AG04450 (cell line): ENCODE results near the gene SLC6A14. TPM values are rescaled to one million over a fixed set of nuclear protein-coding genes. Genes with fewer than 3 reads are reported as not detected.

Experiments
- CTCF ChIA-PET: fragments of 300-600, 350-600 bp; formaldehyde crosslinking; extraction: SDS; loops from one replicate; lab custom pipeline; 2022; ENCODE audit warnings: antibody characterized with exemption, inconsistent platforms; lab: Charles Lee
- POLR2A ChIA-PET: fragments of 350-600 bp; formaldehyde crosslinking; extraction: SDS; loops from one replicate; lab custom pipeline; 2021; ENCODE audit warnings: antibody characterized with exemption, inconsistent platforms; lab: Yijun Ruan, JAX
- DNase-seq: peaks from one replicate; pipeline ENCODE4 v3.0.0-alpha.2; 2011; ENCODE audit warnings: low read depth, low spot score
- H3K27ac ChIP-seq: one replicate; pipeline ENCODE4 v1.5.1; 2012; ENCODE audit warnings: low read depth, low read length, control low read depth
- H3K27me3 ChIP-seq: one replicate; pipeline ENCODE4 v1.6.0; 2012; ENCODE audit warnings: low read length; ENCODE audit not compliant: control insufficient read depth, insufficient read depth
- H3K4me3 ChIP-seq: 2 replicates; pipeline ENCODE4 v1.5.1; 2011; ENCODE audit warnings: mild to moderate bottlenecking, low read depth, low read length, control low read depth
- H3K9me3 ChIP-seq: 2 replicates; pipeline ENCODE4 v1.5.1; 2012; ENCODE audit warnings: low read length; ENCODE audit not compliant: control insufficient read depth, insufficient read depth
- polyA plus RNA-seq: library from polyadenylated mRNA; depleted of rRNA; stranded (reverse); fragments of >200 nt; gene quantifications from 2 replicates; pipeline ENCODE4 v1.2.3, GENCODE V29; 2011; rRNA removed
- small RNA-seq: library from RNA; depleted of rRNA; stranded (forward); fragments of <200 nt; gene quantifications from one replicate; pipeline ENCODE3, GENCODE V24; 2012; ENCODE audit warnings: low read depth; ENCODE audit not compliant: insufficient read length
- TF ChIP-seq, protein P1 (sequence below): IDR thresholded peaks from 2 replicates; pipeline ENCODE4 v1.5.1; 2011; ENCODE audit warnings: low read depth, low read length, control low read depth, inconsistent platforms

The SLC6A14 gene
- polyA plus RNA-seq, 1 experiment = not detected

DNA sequence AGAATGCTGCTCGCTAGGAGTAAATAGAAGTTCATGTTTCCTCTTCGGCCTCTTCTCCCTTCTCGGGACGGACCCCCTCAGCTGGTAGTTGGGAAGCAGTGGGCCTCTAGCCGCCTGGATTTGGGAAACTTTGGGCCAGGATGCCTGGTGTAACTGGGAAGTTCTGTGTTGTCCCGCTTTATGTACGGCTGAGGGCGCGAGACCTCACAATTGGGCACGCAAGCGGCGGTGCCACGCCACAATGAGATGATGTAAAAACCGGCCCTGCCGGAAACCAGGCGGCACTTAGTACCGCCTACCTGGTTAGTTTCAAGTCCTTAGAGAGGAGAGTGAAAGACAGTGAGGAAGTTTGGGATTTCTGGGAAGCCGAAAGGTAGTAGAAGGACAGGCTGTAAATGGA lies 26.4 kb downstream of the SLC6A14 start, which contains the start of gene CT83:
CT83 (minus strand) TSS at position 155 of the 400 bp plus-strand sequence; CDS start at position 35, 120 bp downstream.
- POLR2A ChIA-PET = no interaction called here
- peaks cover 3% of the 10 kb centered on the region; the same call in 1 of the 2 replicates for H3K9me3 ChIP-seq
- no peak within 1 kb of the TSS for H3K4me3 ChIP-seq
- H3K27me3 ChIP-seq = no peaks in the 10 kb centered on the region
- DNase-seq = no peak
- no peak within 1 kb of the TSS for H3K27ac ChIP-seq
- TF ChIP-seq, protein P1, sequence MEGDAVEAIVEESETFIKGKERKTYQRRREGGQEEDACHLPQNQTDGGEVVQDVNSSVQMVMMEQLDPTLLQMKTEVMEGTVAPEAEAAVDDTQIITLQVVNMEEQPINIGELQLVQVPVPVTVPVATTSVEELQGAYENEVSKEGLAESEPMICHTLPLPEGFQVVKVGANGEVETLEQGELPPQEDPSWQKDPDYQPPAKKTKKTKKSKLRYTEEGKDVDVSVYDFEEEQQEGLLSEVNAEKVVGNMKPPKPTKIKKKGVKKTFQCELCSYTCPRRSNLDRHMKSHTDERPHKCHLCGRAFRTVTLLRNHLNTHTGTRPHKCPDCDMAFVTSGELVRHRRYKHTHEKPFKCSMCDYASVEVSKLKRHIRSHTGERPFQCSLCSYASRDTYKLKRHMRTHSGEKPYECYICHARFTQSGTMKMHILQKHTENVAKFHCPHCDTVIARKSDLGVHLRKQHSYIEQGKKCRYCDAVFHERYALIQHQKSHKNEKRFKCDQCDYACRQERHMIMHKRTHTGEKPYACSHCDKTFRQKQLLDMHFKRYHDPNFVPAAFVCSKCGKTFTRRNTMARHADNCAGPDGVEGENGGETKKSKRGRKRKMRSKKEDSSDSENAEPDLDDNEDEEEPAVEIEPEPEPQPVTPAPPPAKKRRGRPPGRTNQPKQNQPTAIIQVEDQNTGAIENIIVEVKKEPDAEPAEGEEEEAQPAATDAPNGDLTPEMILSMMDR = no peak
- CTCF ChIA-PET = no interaction called here

DNA sequence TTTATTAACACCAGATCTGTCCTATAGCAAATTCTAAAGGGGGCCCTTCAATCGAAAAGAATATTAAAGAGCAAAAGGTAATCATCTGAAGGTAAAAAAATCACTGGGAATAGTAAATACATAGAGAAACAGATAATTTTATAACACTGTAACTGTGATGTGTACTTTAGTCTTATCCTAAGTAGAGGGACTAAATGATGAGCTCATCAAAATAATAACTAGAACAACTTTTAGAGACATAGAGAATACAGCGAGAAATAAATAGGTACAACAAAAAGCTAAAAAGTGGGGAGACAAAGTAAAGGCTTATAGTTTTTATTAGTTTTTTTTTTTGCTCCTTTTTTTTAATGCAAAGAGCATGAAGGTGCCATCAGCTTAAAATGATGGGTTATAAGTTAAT lies 43.7 kb downstream of the SLC6A14 start:
- H3K9me3 ChIP-seq = no peaks in the 10 kb centered on the region
- H3K4me3 ChIP-seq = no peak overlapping the region
- H3K27me3 ChIP-seq = no peaks in the 10 kb centered on the region
- POLR2A ChIA-PET = no interaction called here
- TF ChIP-seq, protein P1 = no peak
- H3K27ac ChIP-seq = no peak overlapping the region
- CTCF ChIA-PET = no interaction called here
- no peak for DNase-seq

DNA sequence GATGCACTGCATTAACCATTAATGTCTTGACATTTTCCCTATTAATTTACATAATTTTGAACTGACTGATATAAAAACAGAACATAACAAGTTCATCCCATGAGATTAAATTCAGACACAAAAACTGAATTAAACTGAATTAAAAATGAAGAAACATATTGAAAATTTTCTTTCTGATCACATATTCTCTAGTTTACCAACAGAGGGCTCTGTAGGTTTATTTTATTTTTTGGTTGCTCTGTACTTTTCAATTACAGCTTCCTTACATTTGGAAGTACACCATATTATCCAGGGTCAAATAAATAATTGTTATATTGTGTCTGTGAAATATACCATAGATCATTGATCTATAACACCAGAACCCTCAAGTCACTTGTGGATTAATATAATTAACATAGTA lies 53.7 kb downstream of the SLC6A14 start:
- no peaks in the 10 kb centered on the region for H3K27me3 ChIP-seq
- no peak overlapping the region for H3K27ac ChIP-seq
- CTCF ChIA-PET = interaction anchor here (0.6 to 1.7 kb wide), 2 partner anchors 1765 to 1818 kb away, joined by 4 to 5 read pairs; no protein-coding TSS in a partner anchor
- H3K4me3 ChIP-seq = no peak overlapping the region
- POLR2A ChIA-PET = no interaction called here
- no peaks in the 10 kb centered on the region for H3K9me3 ChIP-seq
- TF ChIP-seq, protein P1 = no peak
- no peak for DNase-seq

DNA sequence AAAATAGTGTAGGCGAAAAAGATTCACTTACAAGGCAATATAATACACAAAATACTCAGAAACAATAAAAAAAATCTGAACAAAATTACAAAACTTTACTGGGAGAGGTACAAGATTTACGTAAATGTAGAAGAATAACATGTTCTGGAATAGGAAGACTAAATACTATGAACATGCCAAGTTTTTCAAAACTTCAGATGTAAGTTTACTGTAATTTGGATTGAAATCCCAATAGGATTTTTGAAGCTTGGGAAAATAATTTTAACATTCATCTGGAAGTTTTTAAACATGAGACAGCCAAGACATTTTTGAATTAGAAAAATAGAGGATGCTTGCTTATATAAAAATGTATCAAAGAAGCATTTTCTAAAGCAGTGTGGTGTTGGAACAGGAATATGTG lies 56.9 kb downstream of the SLC6A14 start:
- no peak overlapping the region for H3K27ac ChIP-seq
- TF ChIP-seq, protein P1 = no peak
- ChIA-PET CTCF (no interaction called here), POLR2A (no interaction called here)
- H3K27me3 ChIP-seq = no peaks in the 10 kb centered on the region
- no peak for DNase-seq
- no peak overlapping the region for H3K4me3 ChIP-seq
- H3K9me3 ChIP-seq = no peaks in the 10 kb centered on the region; the same call in 1 of the 2 replicates

DNA sequence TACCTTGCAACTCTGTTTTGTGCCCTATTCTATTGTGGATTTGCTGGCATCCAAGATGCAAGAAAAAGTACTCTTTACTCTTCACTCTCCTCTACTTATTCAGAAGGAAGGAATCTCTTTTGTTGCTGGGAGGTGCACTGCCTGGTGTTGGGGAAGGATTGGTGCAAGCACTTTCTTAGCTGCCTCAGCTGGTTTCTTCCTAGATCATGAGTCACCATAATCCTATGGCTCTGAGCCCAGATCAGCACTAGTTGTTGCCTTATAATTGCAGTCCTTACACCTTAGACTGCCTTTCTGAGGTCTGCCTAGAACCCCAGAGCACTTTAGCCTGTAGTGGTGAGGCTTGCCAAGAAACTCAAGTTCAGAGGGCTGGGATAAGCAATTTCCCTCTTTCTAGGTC lies 63.4 kb downstream of the SLC6A14 start:
- TF ChIP-seq, protein P1 = no peak
- Histone ChIP-seq H3K27me3 (no peaks in the 10 kb centered on the region), H3K27ac (no peak overlapping the region), H3K4me3 (no peak overlapping the region), H3K9me3 (no peaks in the 10 kb centered on the region; the same call in none of the 2 replicates)
- ChIA-PET POLR2A (no interaction called here), CTCF (no interaction called here)
- DNase-seq = no peak

Small RNA genes within 50 kb of the gene (small RNA-seq; reads per million reads assigned to genes)
- not detected for gene RNU6-154P

Other genes starting within 250 kb of the SLC6A14 start
- not detected in 2 replicates for gene CT83, start 26.4 kb downstream of the SLC6A14 start, polyA plus RNA-seq